Activated gamma-delta T cell (primary cell): ENCODE data around the gene RBM44.
"Not testable (repeated sequence)": the region's sequence is repeated elsewhere in the genome, so short reads cannot be mapped to it uniquely, and the experiment has no call there.

Experiments
- DNase-seq: peaks from one replicate; lab custom pipeline; 2025; lab: John Stamatoyannopoulos, UW

The RBM44 gene

DNA sequence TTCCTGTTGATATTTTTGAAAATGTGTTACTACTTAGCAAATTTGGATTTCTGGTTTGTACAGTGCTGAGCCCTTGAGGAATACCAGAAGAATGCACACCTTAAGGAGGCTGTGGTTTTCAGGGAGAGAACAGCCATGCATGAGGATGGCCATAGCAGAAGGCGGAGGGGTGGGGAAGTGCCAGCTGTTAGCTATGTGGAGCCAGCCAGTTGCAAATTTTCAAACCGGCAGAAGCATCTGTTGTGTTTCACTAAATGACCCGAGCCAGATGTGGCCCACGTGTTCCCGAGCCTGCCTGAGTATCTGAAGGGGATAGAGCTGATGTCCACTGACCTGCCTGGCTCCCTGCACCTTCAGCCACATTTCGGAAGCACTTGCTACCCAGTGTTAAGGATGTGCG lies 16.4 kb upstream of the RBM44 start:
- no peak for DNase-seq

DNA sequence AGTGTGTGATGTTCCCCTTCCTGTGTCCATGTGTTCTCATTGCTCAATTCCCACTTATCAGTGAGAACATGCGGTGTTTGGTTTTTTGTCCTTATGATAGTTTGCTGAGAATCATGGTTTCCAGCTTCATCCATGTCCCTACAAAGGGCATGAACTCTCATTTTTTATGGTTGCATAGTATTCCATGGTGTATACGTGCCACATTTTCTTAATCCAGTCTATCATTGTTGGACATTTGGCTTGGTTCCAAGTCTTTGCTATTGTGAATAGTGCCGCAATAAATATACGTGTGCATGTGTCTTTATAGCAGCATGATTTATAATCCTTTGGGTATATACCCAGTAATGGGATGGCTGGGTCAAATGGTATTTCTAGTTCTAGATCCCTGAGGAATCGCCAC lies 14.9 kb upstream of the RBM44 start:
- DNase-seq = not testable (repeated sequence)

DNA sequence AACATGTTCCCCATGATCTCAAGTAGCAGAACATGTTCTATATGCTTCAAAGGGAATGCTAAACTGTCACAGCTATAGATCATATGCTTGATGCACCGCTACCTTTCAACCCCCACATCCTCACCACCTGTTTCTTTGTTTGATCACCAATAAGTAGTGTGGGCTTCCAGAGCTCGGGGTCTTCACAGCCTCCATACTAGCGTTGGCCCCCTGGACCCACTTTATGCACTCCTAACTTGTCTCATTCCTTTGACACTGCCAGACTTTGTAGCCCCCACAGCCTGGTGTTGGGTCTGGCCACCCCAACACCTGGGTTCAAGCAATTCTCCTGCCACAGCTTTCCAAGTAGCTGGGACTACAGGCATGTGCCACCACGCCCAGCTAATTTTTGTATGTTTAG lies 11.6 kb upstream of the RBM44 start:
- DNase-seq = no peak

DNA sequence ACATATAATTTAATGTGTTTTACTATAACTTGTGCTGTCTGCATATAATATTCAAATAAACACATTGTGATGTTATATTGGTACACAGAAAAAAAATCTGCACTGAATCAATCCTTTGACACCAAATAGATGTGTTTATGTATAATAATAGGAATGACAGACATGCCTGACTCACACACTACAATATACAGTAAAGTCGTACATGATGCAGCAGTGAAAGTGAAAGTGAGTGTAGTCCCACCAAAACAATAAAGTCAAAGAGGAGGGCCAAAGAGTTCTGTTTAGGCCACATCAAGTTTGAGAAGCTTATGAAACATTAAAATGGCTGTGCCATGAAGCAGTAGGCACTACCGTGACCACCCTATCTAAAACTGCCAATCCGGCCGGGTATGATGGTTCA lies 8.2 kb upstream of the RBM44 start:
- DNase-seq = no peak

DNA sequence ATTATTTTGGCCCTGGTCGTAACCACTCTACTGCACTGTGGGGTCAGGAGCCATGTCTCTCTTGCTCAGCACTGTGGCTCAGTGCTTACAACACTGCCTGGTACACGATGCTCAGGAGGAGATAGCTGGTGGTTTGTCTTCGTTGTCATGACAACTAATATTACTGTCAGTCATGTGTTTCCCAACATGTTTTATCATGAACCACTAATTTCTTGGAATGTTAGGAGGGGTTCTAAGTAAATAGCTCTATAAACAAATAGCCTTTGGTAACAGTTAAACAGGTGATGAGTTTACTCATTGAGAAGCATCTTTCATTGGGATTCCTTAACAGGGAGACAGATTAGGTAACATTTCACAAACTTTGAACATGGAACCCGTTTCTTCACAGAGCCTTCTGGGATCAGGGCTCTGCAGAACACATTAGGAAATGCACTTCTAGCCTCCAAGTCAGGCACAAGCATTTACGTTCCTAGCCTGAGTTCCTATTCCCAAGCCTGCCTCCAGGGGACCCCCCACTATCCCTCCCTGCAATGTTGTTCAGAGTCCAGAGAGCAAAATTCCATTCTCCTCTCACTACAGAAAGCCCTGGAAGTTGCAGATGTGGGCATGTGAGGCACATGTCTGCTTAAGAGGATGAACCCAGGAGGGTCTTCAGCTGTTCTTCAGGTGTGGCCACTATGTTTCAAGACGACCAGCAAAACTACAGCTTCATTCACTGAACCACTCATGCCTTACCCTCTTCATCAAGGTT lies 6.4 kb upstream of the RBM44 start:
- no peak for DNase-seq

DNA sequence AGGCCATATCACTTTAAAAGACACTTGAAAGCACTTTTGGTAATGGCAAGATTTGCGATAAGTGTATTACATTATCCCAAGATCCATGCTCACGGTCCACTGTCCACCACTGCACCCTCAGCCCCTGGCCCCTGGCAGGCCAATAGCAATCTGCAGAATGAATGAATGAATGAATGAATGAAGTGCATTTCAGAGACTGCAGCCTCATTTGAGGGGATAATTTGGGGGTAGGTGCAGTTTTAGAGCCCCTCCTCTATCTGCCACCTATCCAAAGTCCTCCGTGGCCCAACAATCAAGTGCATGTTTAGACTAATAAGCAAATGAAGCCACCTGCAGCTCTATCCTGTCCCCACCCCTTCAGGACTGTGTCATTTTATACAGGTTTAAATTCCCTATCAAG lies 1.3 kb upstream of the RBM44 start:
- DNase-seq = no peak

DNA sequence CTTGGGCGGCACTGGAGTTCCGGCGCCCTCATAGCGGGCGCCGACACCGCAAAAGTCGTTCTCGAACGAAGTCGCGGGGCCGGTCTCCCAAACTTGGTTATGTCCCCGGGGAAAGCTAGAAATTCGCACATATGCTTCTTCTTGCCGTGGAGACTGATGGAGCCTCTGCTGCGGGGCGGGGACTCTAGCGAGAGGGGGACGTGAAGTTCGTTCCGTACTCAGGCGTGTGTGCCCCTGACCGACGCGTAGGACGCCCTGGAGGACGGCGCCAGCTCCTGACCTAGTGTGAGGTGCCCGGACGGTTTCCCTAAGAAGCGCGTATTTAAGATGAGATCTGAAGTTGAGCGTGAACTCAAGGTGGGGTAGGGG lies 465 bp downstream of the RBM44 start:
- DNase-seq = no peak

DNA sequence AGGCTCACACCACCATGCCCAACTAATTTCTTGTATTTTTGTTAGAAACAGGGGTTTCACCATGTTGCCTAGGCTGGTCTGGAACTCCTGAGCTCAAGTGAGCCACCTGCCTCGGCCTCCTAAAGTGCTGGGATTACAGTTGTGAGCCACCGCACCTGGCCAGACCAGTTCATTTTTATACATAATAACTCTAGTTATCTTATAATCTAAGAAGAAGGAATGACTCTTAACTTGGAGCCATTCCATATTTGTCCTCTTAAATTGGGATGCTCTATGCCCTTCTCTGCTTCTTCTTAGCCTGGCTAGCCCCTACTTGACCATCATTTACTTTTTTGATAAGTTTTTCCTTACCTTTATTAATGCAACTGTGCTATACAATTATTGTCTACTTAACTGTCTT lies 2.9 kb downstream of the RBM44 start:
- DNase-seq = no peak

DNA sequence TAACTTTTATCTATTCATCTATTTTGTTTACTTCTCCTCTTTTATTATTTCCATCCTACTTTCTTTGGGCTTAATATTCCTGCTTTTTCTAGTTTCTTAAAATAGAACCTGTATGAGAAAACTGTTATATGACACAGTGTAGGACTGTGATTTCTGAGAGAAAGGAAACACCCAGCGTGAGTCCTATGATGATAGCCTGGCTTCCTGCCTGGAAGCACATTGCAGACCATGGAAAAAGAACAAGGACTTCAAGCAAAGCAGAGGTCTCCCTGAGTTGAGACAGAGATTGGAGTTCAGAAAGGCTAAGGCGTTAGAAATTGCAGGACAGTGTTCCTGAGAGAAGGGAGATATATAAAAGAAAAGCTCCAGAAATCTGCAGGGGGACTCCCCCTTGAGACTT lies 7.8 kb downstream of the RBM44 start:
- no peak for DNase-seq

DNA sequence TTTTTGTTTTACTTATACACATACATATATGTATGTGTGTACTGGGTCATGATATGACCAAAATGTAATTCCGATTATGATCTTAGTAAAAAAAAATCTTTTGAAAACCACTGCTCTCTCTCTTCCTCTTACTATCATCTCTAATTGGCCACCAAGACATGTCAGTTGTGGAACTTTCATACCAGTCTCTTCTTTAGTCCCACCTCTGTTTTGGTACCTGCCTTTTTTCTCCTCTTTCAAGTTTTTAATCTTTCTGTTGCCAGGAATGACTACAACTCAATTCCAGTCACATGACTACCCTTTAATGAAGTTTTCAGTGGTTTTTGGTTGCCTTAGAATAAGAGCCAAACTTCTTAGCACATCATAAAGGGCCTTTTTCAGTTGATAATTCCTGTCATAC lies 17.1 kb downstream of the RBM44 start:
- no peak for DNase-seq

DNA sequence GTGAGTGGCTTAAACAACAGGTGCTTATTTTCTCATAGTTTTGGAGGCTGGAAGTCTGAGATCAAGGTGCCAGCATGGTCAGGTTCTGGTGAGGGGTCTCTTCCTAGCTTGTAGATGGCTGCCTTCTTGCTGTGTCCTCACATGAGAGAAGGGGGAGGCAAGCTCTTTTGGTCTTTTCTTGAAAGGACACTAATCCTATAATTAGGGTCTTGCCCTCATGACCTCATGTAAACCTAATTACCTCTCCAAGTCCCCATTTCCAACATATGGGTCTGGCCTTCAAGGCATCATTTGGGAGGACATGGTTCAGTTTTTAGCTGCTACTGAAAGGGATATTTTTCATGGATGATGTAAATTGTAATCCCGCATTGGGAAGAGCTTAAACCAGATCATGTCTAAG lies 18.0 kb downstream of the RBM44 start:
- DNase-seq = no peak

DNA sequence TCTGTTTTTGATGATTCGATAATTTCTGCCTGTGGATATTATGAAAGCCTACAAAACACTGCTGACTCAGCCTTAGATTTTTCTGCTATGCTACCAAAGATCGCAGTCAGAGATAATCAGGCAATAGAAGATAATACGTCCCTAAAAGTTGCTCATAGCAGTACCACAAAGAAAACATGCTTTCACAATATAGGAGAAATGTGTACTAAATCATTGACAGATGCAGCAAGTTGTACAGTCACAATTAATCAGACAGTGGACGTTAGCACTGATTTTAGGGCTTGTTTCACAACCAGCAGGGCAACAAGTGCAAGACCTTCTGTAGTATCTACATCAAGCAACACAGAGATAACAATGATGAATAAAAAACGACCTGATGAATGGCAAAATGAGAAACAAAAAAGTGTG lies 19.5 kb downstream of the RBM44 start:
- DNase-seq = no peak

DNA sequence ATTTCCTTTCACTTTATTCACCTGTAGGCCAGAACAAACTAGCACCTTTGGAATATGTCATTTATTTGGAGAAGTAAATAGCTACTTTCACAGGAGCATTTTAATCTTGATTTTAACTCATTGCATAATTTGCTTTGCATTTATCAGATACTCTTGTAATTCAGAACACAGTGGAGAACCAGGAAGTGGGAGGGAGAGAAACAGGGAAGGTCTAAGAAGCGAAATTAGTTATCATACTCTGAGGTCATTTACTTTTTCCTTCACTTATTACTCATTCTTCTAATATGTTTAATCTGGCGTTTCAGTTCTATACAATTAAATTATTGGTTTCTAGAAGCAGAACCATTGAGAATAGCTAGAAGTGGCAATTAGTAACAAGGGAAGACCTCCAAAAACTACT lies 20.7 kb downstream of the RBM44 start:
- DNase-seq = no peak

DNA sequence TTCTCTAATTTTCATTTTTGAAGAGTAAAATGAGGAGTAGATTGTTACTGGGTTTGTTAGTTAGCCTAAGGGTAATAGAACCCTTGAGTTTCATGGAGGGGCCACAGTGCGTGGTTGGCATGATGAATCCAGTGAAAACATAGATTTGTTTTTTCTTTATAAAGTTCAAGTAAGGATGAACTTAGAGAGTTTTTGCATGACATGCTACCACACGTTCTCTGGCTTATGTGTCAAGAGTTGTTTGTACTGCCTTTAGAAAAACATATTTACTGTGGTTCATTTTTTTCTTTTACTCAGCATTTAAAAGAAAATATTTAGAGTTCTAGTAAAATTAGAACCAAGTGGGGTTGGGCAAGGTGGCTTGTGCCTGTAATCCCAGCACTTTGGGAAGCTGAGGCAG lies 21.8 kb downstream of the RBM44 start:
- no peak for DNase-seq

DNA sequence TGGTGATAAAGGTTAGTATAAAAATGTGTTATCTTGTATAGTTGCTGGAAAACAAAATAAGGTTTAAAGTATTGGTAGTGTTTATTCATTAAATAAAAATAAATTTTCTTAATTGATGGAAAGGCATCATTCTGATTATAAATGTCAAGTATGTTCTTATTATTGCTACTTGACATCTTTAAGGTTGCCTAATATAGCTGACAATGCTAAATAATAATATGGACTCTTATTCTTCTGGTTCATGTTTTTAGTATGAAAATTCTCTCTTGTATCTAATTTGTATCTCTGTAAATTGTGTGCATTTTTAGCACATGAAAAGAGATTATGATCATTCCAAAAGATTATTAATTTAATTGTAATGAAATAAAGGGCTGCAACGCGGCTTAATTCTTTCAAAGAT lies 25.0 kb downstream of the RBM44 start:
- DNase-seq = no peak

DNA sequence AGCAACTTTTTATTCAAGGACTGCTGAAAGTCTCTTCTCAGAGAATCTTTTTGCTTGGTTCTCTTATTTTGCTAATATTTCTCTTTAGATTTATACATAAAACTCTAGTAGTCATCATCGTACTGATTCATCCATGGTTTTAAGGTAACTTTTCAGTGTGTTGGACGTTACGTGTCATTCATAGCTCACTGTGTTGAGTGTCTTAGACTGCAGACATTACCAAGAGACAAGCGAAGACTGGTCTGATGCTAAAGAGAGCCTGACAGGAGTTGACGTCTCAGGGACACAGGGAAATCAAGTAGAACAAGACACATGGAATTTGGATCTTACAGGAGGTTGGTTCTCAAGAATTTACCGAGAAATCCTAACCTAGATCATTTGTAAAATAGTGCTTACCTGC lies 25.5 kb downstream of the RBM44 start:
- no peak for DNase-seq

DNA sequence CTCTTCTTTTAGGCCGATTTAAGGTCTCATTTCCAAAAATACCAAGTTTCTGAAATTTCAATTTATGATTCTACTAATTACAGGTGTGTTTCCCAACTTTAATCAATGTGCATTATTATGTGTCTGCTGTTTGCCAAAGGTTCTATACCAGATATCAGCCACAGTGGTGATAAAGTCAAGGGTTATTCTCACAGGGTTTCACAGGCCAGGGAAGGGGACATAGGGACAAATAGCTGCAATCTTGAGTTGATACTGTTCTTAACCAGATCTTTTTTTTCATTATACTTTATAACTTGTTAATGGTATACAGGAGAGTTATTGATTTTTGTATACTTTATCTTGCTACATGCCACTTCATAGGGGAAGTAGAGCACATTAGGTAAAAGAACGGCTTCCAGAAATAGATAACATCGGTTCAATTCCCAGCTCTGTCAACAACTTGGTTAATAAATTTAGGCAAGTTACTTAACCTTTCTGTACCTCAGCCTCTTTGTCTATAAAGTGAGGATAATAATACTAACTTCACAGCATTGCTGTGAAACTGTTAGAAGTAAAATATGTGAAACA lies 28.9 kb downstream of the RBM44 start:
- no peak for DNase-seq

DNA sequence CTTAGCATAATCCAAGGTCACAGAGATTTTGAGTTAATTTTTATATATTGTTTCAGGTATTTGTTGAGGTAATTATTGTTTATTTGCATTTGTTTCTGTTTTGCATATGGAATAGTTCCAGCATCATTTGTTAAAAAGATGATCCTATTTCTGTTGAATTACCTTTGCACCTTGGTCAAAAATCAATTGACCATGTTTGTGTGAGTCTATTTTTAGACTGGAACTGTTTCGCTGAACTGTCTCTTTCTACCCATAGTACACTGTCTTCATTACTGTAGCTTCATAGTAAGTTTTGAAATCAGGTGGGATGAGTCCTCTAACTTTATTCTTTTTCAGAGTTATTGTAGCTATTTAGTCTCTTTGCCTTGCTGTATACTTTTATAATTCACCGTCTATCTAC lies 31.9 kb downstream of the RBM44 start:
- no peak for DNase-seq

DNA sequence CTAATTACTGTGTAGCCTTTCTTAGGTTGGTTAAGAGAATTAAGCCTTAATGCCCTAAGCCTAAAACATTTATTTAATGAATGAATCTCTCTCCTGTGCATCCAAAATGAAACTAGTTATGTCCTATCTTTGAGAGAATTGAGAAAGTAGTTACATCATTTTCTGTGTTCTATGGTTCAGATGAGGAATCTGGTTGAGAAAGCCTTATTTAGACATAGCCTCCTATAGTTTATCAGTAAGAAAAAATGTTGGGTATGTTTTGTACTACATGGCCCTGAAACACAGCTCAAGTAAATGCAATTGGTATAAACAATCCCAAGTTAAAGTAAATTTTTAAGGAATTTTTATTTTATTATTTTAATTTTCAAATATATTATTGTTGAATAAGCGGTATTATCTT lies 35.0 kb downstream of the RBM44 start:
- no peak for DNase-seq

DNA sequence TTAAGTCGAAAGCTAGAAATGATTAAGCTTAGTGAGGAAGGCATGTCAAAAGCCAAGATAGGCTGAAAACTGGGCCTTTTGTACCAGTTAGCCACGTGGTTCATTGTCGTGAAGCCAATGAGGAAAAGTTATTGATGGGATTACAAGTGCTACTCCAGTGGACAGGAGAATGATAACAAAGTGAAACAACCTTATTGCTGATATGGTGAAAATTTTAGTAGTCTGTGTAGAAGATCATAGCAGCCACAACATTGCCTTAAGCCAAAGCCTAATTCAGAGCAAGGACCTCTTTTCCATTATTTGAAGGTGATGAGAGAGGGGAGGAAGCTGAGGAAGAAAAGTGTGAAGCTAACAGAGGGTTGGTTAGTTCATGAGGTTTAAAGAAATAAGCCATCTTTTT lies 36.8 kb downstream of the RBM44 start:
- DNase-seq = no peak

DNA sequence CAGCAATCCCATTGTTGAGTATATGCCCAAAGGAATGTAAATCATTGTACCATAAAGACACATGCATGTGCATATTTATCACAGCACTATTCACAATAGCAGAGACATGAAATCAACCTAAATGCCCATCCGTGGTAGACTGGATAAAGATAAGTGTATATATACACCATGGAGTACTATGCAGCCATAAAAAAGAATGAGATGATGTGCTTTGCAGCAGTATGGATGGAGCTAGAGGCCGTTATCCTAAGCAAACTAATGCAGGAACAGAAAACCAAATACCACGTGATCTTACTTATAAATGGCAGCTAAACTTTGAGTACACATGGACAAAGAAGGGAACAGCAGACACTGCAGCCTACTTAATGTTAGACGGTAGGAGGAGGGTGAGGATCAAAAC lies 42.5 kb downstream of the RBM44 start:
- DNase-seq = no peak

DNA sequence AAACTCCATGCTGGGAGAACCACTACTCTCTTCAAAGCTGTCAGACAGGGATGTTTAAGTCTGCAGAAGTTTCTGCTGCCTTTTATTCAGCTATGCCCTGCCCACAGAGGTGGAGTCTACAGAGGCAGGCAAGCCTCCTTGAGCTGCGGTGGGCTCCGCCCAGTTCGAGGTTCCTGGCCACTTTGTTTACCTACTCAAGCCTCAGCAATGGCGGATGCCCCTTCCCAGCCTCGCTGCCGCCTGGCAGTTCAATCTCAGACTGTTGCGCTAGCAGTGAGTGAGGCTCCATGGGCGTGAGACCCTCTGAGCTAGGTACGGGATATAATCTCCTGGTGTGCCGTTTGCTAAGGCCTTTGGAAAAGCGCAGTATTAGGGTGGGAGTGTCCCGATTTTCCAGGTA lies 50.4 kb downstream of the RBM44 start:
- not testable (repeated sequence) for DNase-seq

DNA sequence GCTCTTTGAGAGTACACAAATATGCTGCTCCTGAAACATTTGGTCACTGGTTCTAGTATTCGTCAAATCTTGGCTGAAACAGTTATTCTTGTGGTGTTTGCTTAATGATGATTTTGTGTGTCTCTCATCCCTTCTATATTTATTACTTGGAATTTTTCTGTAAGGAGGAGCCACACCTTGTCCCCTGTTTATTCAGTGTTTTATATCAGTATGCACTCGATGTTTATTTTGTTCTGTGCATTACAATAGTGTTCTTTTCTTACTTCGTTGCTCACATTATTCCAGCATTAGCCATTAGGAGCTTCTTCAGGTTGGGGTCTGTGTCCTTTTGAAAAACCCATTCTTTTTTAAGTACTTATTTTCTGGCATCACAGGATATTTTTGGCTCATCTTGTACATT lies 55.7 kb downstream of the RBM44 start:
- DNase-seq = no peak

DNA sequence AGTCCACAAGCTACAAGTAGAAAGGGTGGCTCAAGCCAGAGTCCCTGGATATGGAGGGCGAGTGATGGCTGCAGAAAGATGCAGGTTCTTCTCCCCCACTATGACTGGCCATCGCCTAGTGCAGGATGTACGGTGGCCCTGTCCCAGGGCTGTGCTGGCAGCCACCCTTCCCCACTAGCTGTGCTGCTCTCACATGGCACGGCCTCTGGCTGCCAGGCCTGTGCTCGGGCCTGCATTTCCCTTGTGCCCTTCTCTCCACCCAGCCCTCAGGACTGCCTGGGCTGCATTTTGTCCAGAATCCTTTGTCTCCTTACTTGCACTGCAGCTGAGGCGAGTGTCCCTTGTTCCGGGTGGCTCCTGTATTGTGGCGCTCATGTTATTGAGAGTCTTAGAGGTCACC lies 59.2 kb downstream of the RBM44 start:
- DNase-seq = no peak
